GM23248 (cell line): ENCODE measurements around the gene PTGES. TPM values are rescaled to one million over a fixed set of nuclear protein-coding genes. Genes with fewer than 3 reads are reported as not detected.
"Not testable (repeated sequence)": the region's sequence is repeated elsewhere in the genome, so short reads cannot be mapped to it uniquely, and the experiment has no call there.

Source experiments
- DNase-seq: peaks from one replicate; pipeline ENCODE4 v3.0.0-alpha.2; 2015
- H2AFZ ChIP-seq: fragments of 200-600 bp; sonication (generic); 2 replicates; pipeline ENCODE4 v1.6.1; 2016; ENCODE audit warnings: antibody characterized with exemption
- H3F3A ChIP-seq: fragments of 200-600 bp; sonication (generic); 2 replicates; pipeline ENCODE4 v1.6.1; 2016; ENCODE audit warnings: mild to moderate bottlenecking, antibody characterized with exemption, mixed run types; ENCODE audit not compliant: insufficient read depth
- H3K27ac ChIP-seq: fragments of 200-600 bp; sonication (generic); 2 replicates; pipeline ENCODE4 v1.5.1; 2016; ENCODE audit warnings: mild to moderate bottlenecking
- H3K27me3 ChIP-seq: fragments of 200-600 bp; sonication (generic); replicated peaks from 2 replicates; pipeline ENCODE4 v1.6.1; 2016; ENCODE audit warnings: mild to moderate bottlenecking; ENCODE audit not compliant: insufficient read depth
- H3K36me3 ChIP-seq: fragments of 200-600 bp; sonication (generic); 2 replicates; pipeline ENCODE4 v1.6.1; 2016; ENCODE audit warnings: low read depth, mild to moderate bottlenecking
- H3K4me1 ChIP-seq: fragments of 200-600 bp; sonication (generic); 2 replicates; pipeline ENCODE4 v1.6.1; 2016; ENCODE audit warnings: mild to moderate bottlenecking; ENCODE audit not compliant: insufficient read depth
- H3K4me2 ChIP-seq: fragments of 200-600 bp; sonication (generic); one replicate; pipeline ENCODE4 v1.6.1; 2016; ENCODE audit warnings: mild to moderate bottlenecking; ENCODE audit not compliant: unreplicated experiment
- H3K4me3 ChIP-seq: fragments of 200-600 bp; sonication (generic); 2 replicates; pipeline ENCODE4 v1.5.1; 2016; ENCODE audit warnings: mild to moderate bottlenecking
- H3K79me2 ChIP-seq: fragments of 200-600 bp; sonication (generic); 2 replicates; pipeline ENCODE4 v1.6.1; 2016; ENCODE audit warnings: mild to moderate bottlenecking; ENCODE audit not compliant: insufficient read depth
- H3K9ac ChIP-seq: fragments of 200-600 bp; sonication (generic); 2 replicates; pipeline ENCODE4 v1.6.1; 2016; ENCODE audit warnings: mild to moderate bottlenecking
- H3K9me2 ChIP-seq: fragments of 200-600 bp; sonication (generic); 2 replicates; pipeline ENCODE4 v1.6.1; 2016; ENCODE audit warnings: mixed run types, mild to moderate bottlenecking, moderate library complexity; ENCODE audit not compliant: insufficient read depth
- H3K9me3 ChIP-seq: fragments of 200-600 bp; sonication (generic); one replicate; pipeline ENCODE4 v1.6.1; 2017; ENCODE audit warnings: low read depth
- H4K20me1 ChIP-seq: fragments of 200-600 bp; sonication (generic); 2 replicates; pipeline ENCODE4 v1.6.0; 2016; ENCODE audit not compliant: insufficient read depth
- EZH2 ChIP-seq: fragments of 200-600 bp; sonication (generic); IDR thresholded peaks from 2 replicates; pipeline ENCODE4 v1.6.1; 2018; ENCODE audit warnings: antibody characterized with exemption, mild to moderate bottlenecking; ENCODE audit not compliant: insufficient read depth, poor library complexity, severe bottlenecking
- EZH2phosphoT487 ChIP-seq: fragments of 200-600 bp; sonication (generic); IDR thresholded peaks from 2 replicates; pipeline ENCODE4 v1.6.1; 2018; ENCODE audit warnings: antibody characterized with exemption, moderate library complexity, mild to moderate bottlenecking, low read depth; ENCODE audit not compliant: insufficient read depth
- WGBS, 2 experiments: methylation state at CpG; one replicate each; pipeline ENCODE4 v1.1.6; 2015 to 2017; ENCODE audit warnings: low lambda C conversion rate in 2 of 2, low coverage in 1 of 2; ENCODE audit errors: missing lambda C conversion rate in 2 of 2; 5-methylcytosine and 5-hydroxymethylcytosine counted together
- in situ Hi-C: fragments of 300-500 bp; cut with MboI; formaldehyde crosslinking; loops from 2 replicates; pipeline ENCODE4 v1.15.0; 2020
- polyA plus RNA-seq: library from polyadenylated mRNA; unstranded; fragments of >200 nt; fragmentation: Nextera tagmentation; extraction: Ambion mirVana; gene quantifications from 2 replicates; pipeline ENCODE4 v1.2.1, GENCODE V29; 2016
- total RNA-seq: library from RNA; depleted of rRNA; stranded (reverse); fragments of >200 nt; shearing (Covaris generic); gene quantifications from 2 replicates; pipeline ENCODE4 v1.2.3, GENCODE V29; 2014

The PTGES gene
- total and polyA plus RNA-seq, 2 experiments from 2014 or later = 12.6 to 22.0 TPM

DNA sequence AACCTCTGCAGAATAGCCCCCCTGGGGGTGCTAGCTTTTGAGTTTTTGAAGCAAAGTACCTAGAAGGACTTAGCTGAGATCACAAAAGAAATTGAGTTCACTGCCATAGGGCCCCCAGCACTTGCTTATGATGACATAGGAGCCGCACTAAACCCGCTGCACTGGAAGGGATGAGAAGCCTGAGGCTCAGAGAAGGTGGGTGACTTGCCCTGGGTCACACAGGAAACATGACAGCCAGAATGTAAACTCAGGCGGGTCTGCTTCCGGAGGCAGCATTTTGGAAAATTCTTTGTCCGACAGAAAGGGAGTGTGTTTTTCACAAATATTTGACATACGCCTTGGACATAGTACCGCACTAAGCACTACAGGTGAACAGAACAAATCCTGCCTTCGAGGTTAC lies 41.7 kb upstream of the PTGES start:
- Histone ChIP-seq H3K9me2 (no peaks in the 10 kb centered on the region), H3K4me1 (no peaks in the 10 kb centered on the region), H2AFZ (no peak overlapping the region), H3K4me3 (no peak overlapping the region), H3K4me2 (no peak overlapping the region), H3K9ac (no peak overlapping the region), H3F3A (no peaks in the 10 kb centered on the region), H4K20me1 (no peaks in the 10 kb centered on the region), H3K79me2 (no peaks in the 10 kb centered on the region), H3K9me3 (no peaks in the 10 kb centered on the region), H3K36me3 (no peaks in the 10 kb centered on the region), H3K27me3 (peaks cover 3% of the 10 kb centered on the region; the same call in 1 of the 2 replicates), H3K27ac (no peak overlapping the region)
- in situ Hi-C loops = no loop called here
- no peak for TF ChIP-seq EZH2
- no peak for TF ChIP-seq EZH2phosphoT487
- 79 to 83% methylated on average over 8 of the region's 8 CpGs for WGBS, 2 experiments
- no peak for DNase-seq

DNA sequence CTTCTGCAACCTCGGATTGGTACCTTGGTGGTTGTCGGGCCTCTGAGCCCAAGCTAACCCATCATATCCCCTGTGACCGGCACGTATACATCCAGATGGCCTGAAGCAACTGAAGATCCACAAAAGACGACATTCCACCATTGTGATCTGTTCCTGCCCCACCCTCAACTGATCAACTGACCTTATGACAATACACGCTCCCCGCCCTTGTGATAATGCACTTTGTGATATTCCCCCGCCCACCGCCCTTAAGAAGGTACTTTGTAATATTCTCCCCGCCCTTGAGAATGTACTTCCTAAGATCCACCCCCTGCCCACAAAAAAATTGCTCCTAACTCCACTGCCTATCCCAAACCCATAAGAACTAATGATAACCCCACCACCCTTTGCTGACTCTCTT lies 33.6 kb upstream of the PTGES start:
- Histone ChIP-seq H3K4me3 (no peak overlapping the region), H3K9me3 (no peaks in the 10 kb centered on the region), H3K27me3 (no peaks in the 10 kb centered on the region), H3K4me2 (no peak overlapping the region), H3F3A (peaks cover 20% of the 10 kb centered on the region), H3K9me2 (no peaks in the 10 kb centered on the region), H3K36me3 (no peaks in the 10 kb centered on the region), H4K20me1 (no peaks in the 10 kb centered on the region), H3K4me1 (peaks cover 18% of the 10 kb centered on the region), H3K79me2 (no peaks in the 10 kb centered on the region), H2AFZ (no peak overlapping the region), H3K9ac (no peak overlapping the region), H3K27ac (no peak overlapping the region)
- no peak for TF ChIP-seq EZH2phosphoT487
- TF ChIP-seq EZH2 = no peak
- DNase-seq = no peak
- 94 to 97% methylated on average over 10 of the region's 10 CpGs for WGBS, 2 experiments
- in situ Hi-C loops = loop anchor here (5.0 to 10.0 kb wide), 2 partner anchors 144 to 652 kb away; partner anchors contain the start of gene ASB6

DNA sequence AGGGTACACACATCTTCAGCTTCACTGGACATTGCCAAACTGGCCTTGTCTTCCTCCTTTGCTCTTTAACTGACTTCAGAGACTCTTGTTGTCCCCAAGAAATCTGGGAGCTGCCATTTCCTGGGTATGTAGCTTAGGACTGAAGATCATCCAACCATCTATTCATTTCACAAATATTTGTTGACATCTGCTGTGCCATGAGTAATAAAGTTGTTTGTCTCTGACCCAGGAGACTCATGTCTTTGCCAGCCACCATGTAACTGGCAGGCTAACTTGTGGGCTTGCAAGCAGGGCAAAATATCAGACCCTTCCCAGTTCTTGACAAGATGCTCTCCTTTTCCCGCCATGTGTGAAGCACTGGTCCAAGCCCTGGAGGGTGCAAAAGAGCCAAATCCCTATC lies 33.0 kb upstream of the PTGES start:
- in situ Hi-C loops = loop anchor here (5.0 to 10.0 kb wide), 2 partner anchors 144 to 651 kb away; partner anchors contain the start of gene ASB6
- no peaks in the 10 kb centered on the region for H3K27me3 ChIP-seq
- H3K36me3 ChIP-seq = no peaks in the 10 kb centered on the region
- peaks cover 18% of the 10 kb centered on the region for H3K4me1 ChIP-seq
- H3K27ac ChIP-seq = peak overlapping the region; percentile 52
- no peak overlapping the region for H3K4me2 ChIP-seq
- no peak for TF ChIP-seq EZH2phosphoT487
- TF ChIP-seq EZH2 = no peak
- no peaks in the 10 kb centered on the region for H3K79me2 ChIP-seq
- WGBS, 2 experiments = 17 to 18% methylated on average over 1 of the region's 1 CpG
- H4K20me1 ChIP-seq = no peaks in the 10 kb centered on the region
- H3K9me3 ChIP-seq = no peaks in the 10 kb centered on the region
- H2AFZ ChIP-seq = no peak overlapping the region
- no peak overlapping the region for H3K4me3 ChIP-seq
- no peaks in the 10 kb centered on the region for H3K9me2 ChIP-seq
- no peak overlapping the region for H3K9ac ChIP-seq
- peak; percentile 65 for DNase-seq
- peaks cover 20% of the 10 kb centered on the region for H3F3A ChIP-seq

DNA sequence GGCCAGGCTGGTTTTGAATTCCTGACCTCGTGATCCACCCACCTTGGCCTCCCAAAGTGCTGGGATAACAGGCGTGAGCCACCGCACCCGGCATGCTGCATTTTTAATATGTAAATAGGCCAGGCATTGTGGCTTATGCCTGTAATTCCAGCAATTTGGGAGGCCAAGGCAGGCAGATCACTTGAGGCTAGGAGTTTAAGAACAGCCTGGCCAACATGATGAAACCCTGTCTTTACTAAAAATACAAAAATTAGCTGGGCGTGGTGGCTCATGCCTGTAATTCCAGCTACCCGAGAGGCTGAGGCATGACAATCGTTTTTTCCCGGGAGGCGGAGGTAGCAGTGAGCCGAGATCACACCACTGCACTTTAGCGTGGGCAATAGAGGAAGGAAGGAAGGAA lies 32.1 kb upstream of the PTGES start:
- Histone ChIP-seq H3K27ac (peak overlapping the region; percentile 52), H3K4me1 (peaks cover 18% of the 10 kb centered on the region), H2AFZ (peak overlapping the region; percentile 19; the same call in 1 of the 2 replicates), H3K9ac (0 out of 2 replicates have a peak overlapping the region, but pooled peaks have one; percentile 9), H3F3A (peaks cover 20% of the 10 kb centered on the region)
- not testable (repeated sequence) for H3K27me3 ChIP-seq, H3K36me3 ChIP-seq, H3K9me3 ChIP-seq, H4K20me1 ChIP-seq, H3K79me2 ChIP-seq, H3K4me3 ChIP-seq, H3K4me2 ChIP-seq, H3K9me2 ChIP-seq
- in situ Hi-C loops = loop anchor here (5.0 to 10.0 kb wide), 3 partner anchors 48 to 650 kb away; partner anchors contain the start of gene ASB6
- DNase-seq = peak; percentile 30
- WGBS, 2 experiments = 23 to 28% methylated on average over 11 of the region's 11 CpGs
